MM.1S (cell line): Measurements from ENCODE around the gene SLC46A2.

Experiments used
- DNase-seq: peaks from one replicate; pipeline ENCODE4 v3.0.0-alpha.2; 2015
- H2AFZ ChIP-seq: fragments of 300-600 bp; sonication (generic); 2 replicates; pipeline ENCODE4 v1.6.0; 2016; ENCODE audit warnings: antibody characterized with exemption, low read length
- H3F3A ChIP-seq: fragments of 300-600 bp; sonication (generic); 2 replicates; pipeline ENCODE4 v1.6.1; 2016; ENCODE audit warnings: mild to moderate bottlenecking, antibody characterized with exemption, low read length, moderate library complexity, mixed read lengths; ENCODE audit not compliant: insufficient read depth
- H3K27ac ChIP-seq: fragments of 300-600 bp; sonication (generic); 2 replicates; pipeline ENCODE4 v1.5.1; 2016; ENCODE audit warnings: mild to moderate bottlenecking, low read length
- H3K27me3 ChIP-seq: fragments of 300-600 bp; sonication (generic); replicated peaks from 2 replicates; pipeline ENCODE4 v1.6.0; 2016; ENCODE audit warnings: low read length; ENCODE audit not compliant: insufficient read depth
- H3K36me3 ChIP-seq: fragments of 300-600 bp; sonication (generic); replicated peaks from 2 replicates; pipeline ENCODE4 v1.6.1; 2016; ENCODE audit warnings: mild to moderate bottlenecking, low read length, mixed read lengths; ENCODE audit not compliant: insufficient read depth
- H3K4me1 ChIP-seq: fragments of 300-600 bp; sonication (generic); 2 replicates; pipeline ENCODE4 v1.6.1; 2016; ENCODE audit warnings: low read length, mixed read lengths
- H3K4me2 ChIP-seq: fragments of 300-600 bp; sonication (generic); 2 replicates; pipeline ENCODE4 v1.6.0; 2016; ENCODE audit warnings: low read depth, low read length
- H3K4me3 ChIP-seq: fragments of 300-600 bp; sonication (generic); 2 replicates; pipeline ENCODE4 v1.5.1; 2016; ENCODE audit warnings: low read length, mixed read lengths
- H3K79me2 ChIP-seq: fragments of 300-600 bp; sonication (generic); 2 replicates; pipeline ENCODE4 v1.6.1; 2016; ENCODE audit warnings: mixed run types, low read length, mixed read lengths
- H3K9ac ChIP-seq: fragments of 300-600 bp; sonication (generic); 2 replicates; pipeline ENCODE4 v1.6.1; 2016; ENCODE audit warnings: low read length, mixed read lengths
- H3K9me2 ChIP-seq: fragments of 300-600 bp; sonication (generic); replicated peaks from 2 replicates; pipeline ENCODE4 v1.6.1; 2016; ENCODE audit warnings: mild to moderate bottlenecking, low read length, mixed read lengths; ENCODE audit not compliant: insufficient read depth
- H3K9me3 ChIP-seq: fragments of 300-600 bp; sonication (generic); replicated peaks from 2 replicates; pipeline ENCODE4 v1.6.1; 2016; ENCODE audit warnings: mild to moderate bottlenecking, low read length, mixed read lengths; ENCODE audit not compliant: insufficient read depth
- H4K20me1 ChIP-seq: fragments of 300-600 bp; sonication (generic); 2 replicates; pipeline ENCODE4 v1.6.1; 2016; ENCODE audit warnings: mild to moderate bottlenecking, low read length, moderate library complexity, mixed read lengths; ENCODE audit not compliant: insufficient read depth
- EZH2 ChIP-seq: fragments of 300-600 bp; sonication (generic); optimal IDR thresholded peaks from 2 replicates; pipeline ENCODE3; 2017; ENCODE audit warnings: low read depth, mild to moderate bottlenecking, antibody characterized with exemption, low read length, mixed read lengths
- EZH2phosphoT487 ChIP-seq: fragments of 300-600 bp; sonication (generic); IDR thresholded peaks from 2 replicates; pipeline ENCODE4 v1.6.1; 2018; ENCODE audit warnings: antibody characterized with exemption, low read length
- TF ChIP-seq, protein P1 (sequence below): fragments of 300-600 bp; sonication (generic); IDR thresholded peaks from 2 replicates; pipeline ENCODE4 v1.5.1; 2016; ENCODE audit warnings: antibody characterized with exemption, low read length, mixed read lengths

SLC46A2 gene

GRCh38 chr9:112861638-112862555 lies 28.8 kb downstream of the SLC46A2 start:
- Histone ChIP-seq H3K36me3 (no peaks in the 10 kb centered on the region), H3K27me3 (no peaks in the 10 kb centered on the region), H2AFZ (no peak overlapping the region), H3K9me3 (no peaks in the 10 kb centered on the region), H3K79me2 (no peaks in the 10 kb centered on the region), H3K4me2 (no peak overlapping the region), H3K4me1 (no peaks in the 10 kb centered on the region), H3K27ac (no peak overlapping the region), H3K9me2 (no peaks in the 10 kb centered on the region), H3K4me3 (no peak overlapping the region), H4K20me1 (peaks cover 2% of the 10 kb centered on the region; the same call in 1 of the 2 replicates), H3F3A (no peaks in the 10 kb centered on the region), H3K9ac (no peak overlapping the region)
- no peak for DNase-seq
- no peak for TF ChIP-seq EZH2

DNA sequence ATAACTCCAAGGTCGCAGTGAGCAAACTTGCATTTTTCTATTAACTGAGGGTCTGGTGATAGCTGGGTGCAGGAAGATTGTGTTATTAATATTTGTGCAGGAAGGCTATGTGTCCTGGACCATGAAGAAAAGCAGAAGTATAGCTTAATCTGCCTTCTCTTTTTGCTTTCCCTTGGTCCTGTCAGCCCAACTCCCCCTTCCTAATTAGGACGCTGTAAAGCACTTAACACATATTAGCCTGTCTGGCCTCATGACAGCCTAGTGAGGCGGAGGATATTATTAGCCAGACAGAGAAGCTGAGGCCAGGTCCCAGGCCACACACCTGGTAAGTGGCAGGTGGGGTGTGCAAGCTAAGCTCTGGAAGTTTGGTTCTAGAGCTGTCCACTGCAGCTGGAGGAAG lies 29.5 kb downstream of the SLC46A2 start:
- TF ChIP-seq EZH2phosphoT487 (no peak), EZH2 (no peak)
- TF ChIP-seq, protein P1, sequence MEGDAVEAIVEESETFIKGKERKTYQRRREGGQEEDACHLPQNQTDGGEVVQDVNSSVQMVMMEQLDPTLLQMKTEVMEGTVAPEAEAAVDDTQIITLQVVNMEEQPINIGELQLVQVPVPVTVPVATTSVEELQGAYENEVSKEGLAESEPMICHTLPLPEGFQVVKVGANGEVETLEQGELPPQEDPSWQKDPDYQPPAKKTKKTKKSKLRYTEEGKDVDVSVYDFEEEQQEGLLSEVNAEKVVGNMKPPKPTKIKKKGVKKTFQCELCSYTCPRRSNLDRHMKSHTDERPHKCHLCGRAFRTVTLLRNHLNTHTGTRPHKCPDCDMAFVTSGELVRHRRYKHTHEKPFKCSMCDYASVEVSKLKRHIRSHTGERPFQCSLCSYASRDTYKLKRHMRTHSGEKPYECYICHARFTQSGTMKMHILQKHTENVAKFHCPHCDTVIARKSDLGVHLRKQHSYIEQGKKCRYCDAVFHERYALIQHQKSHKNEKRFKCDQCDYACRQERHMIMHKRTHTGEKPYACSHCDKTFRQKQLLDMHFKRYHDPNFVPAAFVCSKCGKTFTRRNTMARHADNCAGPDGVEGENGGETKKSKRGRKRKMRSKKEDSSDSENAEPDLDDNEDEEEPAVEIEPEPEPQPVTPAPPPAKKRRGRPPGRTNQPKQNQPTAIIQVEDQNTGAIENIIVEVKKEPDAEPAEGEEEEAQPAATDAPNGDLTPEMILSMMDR = no peak
- Histone ChIP-seq H3K4me3 (no peak overlapping the region), H3K9me3 (no peaks in the 10 kb centered on the region), H4K20me1 (peaks cover 2% of the 10 kb centered on the region; the same call in 1 of the 2 replicates), H3K4me1 (no peaks in the 10 kb centered on the region), H3K79me2 (no peaks in the 10 kb centered on the region), H3K4me2 (no peak overlapping the region), H2AFZ (no peak overlapping the region), H3F3A (no peaks in the 10 kb centered on the region), H3K27ac (no peak overlapping the region), H3K9me2 (no peaks in the 10 kb centered on the region), H3K9ac (no peak overlapping the region), H3K27me3 (no peaks in the 10 kb centered on the region), H3K36me3 (no peaks in the 10 kb centered on the region)
- DNase-seq = no peak

GRCh38 chr9:112860451-112860850 lies 30.2 kb downstream of the SLC46A2 start:
- DNase-seq = no peak
- no peaks in the 10 kb centered on the region for H3K36me3 ChIP-seq
- H3K4me3 ChIP-seq = no peak overlapping the region
- no peaks in the 10 kb centered on the region for H3K27me3 ChIP-seq
- H3K27ac ChIP-seq = no peak overlapping the region
- no peaks in the 10 kb centered on the region for H3K4me1 ChIP-seq
- no peaks in the 10 kb centered on the region for H3K79me2 ChIP-seq
- no peak overlapping the region for H2AFZ ChIP-seq
- peaks cover 2% of the 10 kb centered on the region; the same call in 1 of the 2 replicates for H4K20me1 ChIP-seq
- no peaks in the 10 kb centered on the region for H3K9me2 ChIP-seq
- H3K9ac ChIP-seq = no peak overlapping the region
- H3K9me3 ChIP-seq = no peaks in the 10 kb centered on the region
- H3F3A ChIP-seq = no peaks in the 10 kb centered on the region
- TF ChIP-seq EZH2 (no peak), EZH2phosphoT487 (no peak)
- TF ChIP-seq, protein P1 = no peak
- no peak overlapping the region for H3K4me2 ChIP-seq
